GM19238 (cell line): ENCODE measurements around the gene IFT20.

ENCODE experiments used
- DNase-seq: peaks from one replicate; pipeline ENCODE4 v3.0.0; 2011; ENCODE audit warnings: low spot score; ENCODE audit not compliant: insufficient read length

The IFT20 gene

DNA sequence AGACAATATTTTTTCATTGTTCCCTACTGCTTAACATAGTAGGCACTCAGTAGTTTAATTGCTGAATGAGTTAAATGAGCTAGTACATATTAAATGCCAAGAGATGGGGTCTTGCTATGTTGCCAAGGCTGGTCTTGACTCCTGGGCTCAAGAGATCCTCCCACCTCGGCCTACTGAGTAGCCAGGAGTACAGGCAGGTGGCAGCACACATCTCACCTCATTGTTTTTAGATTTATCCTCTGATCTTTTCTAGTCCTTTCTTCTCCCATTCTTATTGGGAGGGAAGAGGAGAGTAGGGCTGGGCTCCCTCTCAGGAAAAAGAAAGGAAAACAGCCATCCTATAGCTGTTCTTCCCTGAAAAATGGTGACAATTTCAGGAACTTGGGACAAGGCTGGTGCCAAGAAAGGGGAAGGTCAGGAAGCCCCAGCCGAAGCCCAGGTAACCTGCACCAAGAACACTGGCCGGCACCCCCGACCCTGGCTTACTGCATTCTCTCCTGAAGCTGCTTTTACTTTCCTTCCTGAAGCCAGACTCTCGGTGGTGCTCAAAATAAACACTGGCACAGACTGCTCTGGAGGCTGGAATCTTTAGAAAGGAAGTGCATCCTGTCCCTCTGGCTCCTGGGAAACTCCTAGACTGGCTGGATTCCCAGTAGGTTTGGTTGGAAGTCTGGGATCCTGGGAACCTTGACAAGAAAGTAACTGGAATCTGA, 2.9 kb upstream of the IFT20 start:
- no peak for DNase-seq

DNA sequence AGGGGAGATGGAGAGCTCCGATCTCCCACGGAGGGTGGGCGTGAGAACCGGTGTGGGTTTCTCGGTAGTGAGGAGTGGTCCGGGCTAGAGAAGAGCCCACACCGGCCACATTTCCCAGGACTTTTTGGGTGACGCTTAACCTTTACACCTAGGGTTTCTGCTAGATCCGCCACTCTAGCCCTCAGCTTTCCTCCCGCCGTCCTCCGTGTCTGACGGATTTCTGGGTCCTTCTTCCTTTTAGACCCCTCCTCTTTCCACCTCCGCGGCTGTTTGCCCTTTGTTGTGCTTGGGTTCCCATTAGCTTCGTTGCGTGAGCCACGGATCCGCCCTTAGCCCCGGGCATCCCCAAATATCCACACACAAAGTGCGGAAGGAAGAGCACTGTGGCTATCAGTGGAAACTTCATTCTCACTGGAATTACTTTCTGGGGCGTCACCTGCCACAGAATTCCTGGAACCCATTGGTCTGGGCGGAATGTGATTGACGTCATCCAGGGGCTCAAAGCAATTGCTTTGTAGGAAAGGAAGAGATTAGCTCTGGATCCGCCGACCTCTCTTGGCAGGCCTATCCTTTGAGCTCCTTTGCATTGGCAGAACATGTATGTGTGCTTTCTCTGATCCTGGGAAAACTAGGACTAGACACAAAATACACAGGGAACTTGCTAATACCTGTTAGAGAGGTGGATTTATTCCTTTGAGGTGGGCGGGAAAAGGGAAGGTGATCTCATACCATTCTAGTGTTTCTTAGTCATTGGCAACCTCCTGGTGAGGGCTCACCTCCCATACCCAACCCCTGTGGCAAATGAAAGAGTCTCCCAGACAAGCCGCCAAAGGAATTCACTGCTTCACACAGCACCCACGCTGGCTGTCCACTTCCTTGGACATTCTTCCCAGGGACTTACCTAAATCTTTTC, 943 bp upstream of the IFT20 start:
- no peak for DNase-seq

DNA sequence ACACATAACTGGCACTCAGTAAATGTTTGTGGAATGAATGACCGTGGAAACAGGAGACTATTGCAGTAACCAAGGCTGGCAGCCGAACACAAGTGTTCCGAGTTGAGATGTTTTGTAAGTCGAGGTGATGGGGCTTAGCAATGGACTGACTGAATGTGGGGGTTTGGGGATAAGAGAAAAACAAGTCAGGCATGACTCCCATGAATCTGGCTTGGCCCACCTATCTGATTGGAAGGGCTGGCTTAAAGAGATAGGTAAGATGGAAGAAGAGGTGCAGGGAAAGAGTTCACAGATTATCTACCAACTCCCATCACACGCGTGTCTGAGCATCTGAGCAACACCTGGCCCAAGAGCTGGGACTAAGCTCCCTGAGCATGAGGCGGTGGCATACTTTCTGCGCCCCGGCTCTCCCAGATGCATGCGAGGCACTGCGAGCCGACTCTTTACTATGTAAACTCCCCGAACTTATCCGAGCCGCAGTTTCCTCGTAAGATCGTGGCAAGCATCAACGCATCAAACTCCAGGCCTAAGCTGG, 539 bp downstream of the IFT20 start:
- no peak for DNase-seq

DNA sequence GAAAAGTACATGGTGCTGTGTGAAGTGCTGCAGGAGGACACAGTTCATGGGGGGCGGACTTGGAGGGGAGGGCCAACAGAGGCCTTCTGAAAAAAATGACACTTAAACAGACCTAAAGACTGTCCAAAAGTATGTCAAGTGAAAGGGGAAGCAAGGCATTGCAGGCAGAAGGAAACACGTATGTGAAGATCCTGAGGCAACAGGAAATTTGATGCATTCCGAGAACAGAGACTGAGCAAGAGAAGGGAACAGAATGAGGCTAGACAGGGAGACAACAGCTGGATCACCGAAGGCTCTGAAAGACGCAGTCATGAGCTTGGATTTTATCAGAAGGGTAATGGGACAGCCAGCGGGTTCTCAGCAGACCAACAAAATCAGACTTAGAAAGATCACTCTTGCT, 1.1 kb downstream of the IFT20 start:
- no peak for DNase-seq

DNA sequence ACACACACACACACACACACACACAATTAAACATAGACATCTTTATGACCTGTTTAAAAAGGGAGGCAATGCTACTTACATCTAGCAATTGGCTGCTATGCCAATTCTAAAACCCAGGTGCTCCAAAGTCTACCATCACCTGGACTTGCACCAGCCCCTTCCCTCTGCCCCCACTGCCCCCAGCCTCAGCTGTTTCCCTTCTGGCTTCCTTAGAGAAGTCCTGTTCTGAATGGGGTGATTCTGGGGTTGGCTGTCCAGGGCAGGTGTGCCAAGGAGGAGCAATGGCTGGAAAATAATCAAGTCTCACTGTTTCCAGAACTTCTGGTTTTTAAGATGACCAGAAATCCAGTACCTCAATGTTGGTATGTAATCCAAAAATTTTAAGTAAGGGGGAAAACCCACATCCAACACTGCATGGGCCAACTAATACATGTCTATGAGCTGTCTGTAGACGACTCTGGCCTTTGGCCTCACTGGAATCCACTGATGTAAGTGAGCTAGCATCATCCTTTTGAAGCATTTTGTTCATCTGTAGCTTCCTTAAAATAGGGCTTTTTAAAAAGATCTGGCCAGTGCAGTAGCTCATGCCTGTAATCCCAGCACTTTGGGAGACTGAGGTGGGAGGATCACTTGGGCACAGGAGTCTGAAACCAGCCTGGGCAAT, 2.1 kb downstream of the IFT20 start:
- no peak for DNase-seq

DNA sequence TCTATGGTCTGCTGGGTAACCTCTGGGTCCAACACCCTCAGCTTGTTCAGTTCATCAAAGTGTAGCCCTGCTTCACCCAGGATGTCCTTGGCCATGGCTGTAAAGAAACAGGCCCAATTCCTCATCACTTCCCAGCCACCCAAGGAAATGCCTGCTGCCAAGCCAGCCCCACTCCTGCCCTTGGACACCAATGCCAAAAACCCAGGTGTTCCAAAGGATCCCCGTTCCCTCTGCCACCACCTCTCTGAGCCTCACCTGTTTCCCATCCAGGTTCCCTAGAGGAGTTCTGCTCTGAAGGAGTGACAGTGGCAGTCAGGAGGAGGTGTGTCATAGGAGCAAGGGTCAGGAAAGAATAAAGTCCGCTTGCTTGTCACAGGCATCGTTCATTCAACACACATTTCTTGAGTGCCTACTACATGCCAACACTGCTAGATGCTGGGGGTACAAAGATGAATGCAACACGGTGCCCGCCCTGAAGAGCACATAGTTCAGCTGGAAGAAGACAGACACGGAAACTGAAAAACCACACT, 3.3 kb downstream of the IFT20 start:
- DNase-seq = no peak

DNA sequence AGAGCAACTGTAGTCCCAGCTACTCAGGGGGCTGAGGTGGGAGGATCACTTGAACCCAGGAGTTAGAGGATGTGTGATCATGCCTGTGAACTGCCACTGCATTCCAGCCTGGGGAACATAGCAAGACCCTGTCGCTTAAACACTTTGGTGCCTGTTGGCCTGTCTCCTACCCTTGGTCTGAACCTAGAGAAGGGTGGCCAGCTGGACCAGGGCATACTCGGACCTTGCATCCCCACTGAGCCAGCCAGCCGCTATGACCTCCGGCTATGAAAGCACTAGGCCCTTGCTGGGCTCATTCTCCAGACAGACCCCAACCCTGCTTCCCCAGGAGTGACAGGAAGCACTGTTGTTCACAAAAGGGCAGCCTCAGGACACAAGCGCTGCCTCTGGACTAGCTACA, 4.6 kb downstream of the IFT20 start:
- no peak for DNase-seq

DNA sequence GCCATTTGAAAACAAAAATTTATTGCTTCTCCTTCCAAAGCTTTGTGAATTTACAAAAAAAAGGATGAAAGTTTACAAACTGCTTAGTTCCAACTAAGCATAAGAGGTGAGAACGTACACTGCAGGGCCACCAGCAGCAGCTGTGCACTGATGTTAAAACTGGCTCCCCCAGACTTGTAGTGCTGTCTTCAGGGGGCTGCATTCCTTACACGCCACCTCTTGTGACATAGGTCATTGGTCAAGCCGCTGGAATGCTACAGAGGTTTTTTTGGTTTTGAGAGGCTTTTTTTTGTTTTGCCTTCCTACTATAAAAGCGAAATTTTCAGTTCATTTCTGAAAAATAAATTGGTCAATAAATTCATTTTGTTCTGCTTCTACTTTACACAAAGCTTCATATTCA, 6.9 kb downstream of the IFT20 start:
- no peak for DNase-seq

DNA sequence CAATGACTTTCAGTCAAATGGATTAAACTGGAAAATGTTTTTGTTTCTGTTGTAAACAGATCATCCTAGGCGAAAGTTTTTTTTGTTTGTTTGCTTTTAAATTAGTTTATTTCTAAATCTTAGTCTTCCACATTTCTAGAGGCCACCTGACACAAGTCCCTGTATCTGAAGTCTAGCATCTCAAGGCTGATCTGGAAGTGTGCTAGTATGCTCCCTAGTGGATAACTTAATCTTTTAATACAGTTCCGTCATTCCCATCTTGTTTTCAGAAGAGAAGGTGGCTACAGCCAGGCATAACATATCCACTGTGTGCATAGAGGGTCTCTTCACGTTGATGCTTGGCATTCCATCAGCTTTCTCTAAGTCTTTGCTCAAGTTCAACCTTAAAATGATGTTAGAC, 7.6 kb downstream of the IFT20 start:
- DNase-seq = no peak

DNA sequence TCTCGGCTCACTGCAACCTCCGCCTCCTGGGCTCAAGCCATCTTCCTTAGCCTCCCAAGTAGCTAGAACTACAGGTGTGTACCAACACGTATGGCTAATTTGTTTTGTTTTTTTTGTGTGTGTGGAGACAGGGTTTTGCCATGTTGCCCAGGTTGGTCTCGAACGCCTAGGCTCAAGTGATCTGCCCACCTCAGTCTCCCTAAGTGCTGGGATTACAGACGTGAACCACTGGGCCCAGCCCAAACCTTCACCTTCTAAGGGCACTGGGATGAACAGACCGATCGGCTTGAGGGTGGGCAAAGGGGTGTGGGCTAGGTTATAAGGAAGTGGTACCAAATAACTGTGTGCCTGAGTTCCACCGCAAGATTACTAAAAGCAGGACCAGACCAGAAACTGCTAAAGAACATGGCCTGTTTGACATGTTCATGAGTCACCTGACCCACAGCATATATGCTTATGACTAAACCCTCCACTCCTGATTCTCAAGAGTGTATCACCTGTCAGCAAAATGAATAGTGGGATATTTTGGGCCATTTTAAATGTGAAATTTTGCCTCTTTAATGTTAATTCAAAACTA, 8.2 kb downstream of the IFT20 start:
- DNase-seq = no peak

DNA sequence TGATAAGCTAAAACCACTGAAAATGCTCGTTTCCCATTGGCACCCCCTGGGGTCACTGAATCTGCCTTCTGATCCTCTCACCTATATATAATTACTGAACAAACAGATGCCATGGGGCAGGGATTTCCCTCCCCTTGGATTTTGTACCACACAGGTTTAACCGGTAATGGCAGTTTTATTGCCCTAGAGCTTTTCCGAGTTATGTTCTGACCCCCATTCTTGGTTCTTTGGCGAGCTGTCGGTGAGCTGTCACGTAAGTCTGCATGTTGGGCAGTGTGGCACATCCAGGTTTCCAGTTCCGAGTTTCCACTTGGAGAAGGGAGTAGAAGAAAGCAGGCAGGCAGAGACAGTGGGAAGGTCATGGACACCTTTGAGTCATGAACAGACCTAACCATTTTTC, 9.2 kb downstream of the IFT20 start:
- DNase-seq = no peak

DNA sequence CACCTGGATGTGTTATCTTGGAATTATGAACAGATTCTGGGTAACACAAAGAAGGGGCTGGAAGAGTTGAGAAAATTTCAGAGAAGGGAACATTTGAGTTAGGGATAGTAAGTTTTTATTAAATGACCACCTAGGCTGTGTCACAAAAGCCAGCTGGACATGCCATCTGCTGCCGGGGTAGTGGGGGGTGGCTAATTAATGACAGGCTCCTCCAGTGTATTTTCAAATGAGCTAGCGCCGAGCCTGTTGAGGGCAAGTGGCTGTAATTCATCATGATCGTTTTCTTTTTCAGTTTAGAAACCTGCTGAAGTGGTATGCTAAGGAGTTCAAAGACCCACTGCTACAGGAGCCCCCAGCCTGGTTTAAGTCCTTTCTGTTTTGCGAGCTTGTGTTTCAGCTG, 10.1 kb downstream of the IFT20 start:
- DNase-seq = no peak

DNA sequence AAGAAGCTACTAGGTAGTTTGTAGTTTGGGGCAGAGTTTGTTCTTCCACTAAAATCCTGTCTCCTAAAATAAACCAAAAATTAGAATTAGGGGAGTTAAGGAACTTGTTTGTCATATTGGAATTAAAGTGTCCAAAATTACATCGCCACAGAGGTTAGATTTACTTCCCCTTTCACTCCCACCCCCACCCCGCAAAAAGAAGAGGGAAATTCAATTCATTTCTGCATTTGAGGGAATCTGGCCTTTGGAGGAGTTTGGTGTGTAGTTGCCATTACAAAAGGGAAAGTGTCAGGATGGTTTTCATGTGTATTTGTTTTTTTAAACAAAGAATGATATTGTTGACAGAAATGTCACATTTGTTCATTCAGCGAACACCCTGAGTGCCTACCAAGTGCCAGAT, 10.5 kb downstream of the IFT20 start:
- DNase-seq = no peak

DNA sequence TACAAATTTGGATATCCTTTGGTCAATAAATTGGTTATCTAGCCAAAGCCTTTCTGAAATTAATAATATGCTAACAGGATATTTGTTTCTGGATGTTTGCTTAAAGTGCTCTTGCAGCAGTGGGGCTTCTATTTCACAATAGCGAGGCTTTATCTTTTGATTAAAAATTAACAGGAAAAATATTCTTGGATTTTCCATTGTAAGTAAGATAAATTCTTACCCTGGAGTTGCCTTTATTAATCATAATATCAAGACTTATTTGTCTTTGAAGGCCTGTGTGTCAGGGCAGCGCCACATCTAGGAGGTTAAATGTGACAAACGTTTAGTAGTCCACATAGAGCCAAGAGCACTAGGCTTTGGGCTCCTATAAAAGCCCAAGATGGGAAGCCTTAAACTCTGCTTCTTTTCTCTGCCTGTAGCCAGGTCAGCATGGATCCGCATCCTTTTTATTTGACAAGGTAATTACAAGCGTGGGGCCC, 11.0 kb downstream of the IFT20 start:
- DNase-seq = no peak

DNA sequence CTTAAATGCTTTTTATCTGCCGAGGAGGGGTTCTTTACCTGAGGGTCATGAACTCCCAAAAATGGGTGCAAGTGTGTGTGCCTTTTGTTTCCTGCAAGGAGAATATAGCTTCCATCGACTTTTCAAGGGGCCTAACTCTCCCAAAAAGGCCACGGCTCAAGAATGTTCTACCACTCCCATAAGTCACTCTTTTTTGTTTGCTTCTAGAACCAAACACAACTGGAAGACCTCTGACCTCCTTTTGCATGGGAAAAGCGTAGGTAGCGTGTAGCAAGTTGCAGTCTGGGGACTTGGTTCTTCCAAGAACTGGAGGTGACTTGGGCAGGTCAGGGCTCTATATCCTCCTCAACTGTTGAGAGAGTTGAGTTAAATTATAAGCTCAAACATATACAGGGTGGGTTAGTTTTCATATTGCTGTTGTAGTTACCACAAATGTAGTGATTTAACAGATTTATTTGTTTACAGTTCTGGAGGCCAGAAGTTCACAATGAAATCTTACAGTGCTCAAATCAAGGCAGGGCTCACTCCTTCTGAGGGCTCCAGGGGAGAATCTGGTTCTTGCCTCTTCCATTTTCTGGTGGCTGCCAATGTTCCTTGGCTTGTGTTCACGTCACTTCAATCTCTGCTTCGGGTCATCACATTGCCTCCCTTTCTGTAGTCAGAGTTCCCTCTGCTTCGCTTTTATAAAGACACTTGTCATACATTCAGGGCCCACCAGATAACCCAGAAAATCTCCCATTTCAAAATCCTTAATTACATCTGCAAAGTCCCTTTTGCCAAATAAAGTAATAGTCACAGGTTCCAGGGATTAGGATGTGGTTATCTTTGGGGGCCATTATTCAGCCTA, 14.8 kb downstream of the IFT20 start:
- no peak for DNase-seq

DNA sequence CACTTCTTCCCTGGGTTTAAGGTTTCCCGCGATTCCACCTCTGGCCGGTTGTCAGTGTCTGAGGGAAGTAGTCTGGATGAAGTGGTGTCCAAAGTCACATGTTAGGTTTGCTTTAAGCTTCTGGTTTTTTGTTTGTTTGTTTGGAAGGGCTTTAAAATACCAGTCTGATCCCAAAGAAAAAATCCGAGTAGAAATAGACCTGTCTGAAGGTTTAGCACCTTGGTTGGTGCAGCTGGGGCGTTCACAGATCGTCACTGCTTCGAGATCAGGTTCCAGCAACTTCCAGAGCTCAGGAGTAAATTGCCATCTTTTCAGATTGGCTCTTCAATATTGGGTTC, 15.7 kb downstream of the IFT20 start:
- no peak for DNase-seq

DNA sequence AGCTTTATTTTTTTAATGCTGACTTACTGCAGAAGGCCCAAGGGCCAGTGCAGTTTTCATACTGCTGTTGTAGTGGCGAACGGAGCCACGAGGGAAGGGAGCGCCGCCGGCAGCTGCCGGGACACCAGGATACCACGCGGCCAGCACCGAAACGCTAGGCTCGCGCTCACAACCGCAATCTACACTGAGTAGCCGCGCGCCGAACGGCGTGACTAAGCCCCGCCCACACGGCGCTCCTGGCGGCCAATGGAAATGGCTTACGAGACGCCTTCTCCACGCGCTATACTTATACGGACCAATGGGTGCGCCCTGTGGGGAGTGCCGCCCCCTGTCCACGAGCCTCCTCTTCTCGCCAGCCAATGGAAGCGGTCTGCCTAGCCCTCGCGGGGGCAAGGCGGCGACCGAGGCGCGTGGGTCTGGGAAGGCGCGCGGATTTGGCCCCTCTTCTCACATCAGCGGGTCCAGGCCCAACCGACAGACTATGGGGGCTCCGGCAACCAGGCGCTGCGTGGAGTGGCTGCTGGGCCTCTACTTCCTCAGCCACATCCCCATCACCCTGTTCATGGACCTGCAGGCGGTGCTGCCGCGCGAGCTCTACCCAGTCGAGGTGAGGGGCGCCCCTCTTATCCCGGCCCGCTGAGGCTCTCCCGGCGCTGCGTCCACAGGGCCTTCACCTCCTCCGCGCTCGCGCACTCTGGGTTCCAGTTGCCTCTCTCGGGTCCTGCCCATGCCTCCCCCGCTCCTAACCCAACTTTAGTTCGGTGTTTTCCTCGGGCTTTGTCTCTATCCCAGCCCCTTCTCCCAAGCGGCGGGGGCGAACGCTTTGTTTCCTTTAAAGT, 16.3 kb downstream of the IFT20 start, which contains the start of gene TMEM97:
TSS of gene TMEM97 (plus strand) at position 442 of the 839 bp plus-strand sequence. CDS start at position 482, 40 bp downstream.
- DNase-seq = peak; percentile 91

DNA sequence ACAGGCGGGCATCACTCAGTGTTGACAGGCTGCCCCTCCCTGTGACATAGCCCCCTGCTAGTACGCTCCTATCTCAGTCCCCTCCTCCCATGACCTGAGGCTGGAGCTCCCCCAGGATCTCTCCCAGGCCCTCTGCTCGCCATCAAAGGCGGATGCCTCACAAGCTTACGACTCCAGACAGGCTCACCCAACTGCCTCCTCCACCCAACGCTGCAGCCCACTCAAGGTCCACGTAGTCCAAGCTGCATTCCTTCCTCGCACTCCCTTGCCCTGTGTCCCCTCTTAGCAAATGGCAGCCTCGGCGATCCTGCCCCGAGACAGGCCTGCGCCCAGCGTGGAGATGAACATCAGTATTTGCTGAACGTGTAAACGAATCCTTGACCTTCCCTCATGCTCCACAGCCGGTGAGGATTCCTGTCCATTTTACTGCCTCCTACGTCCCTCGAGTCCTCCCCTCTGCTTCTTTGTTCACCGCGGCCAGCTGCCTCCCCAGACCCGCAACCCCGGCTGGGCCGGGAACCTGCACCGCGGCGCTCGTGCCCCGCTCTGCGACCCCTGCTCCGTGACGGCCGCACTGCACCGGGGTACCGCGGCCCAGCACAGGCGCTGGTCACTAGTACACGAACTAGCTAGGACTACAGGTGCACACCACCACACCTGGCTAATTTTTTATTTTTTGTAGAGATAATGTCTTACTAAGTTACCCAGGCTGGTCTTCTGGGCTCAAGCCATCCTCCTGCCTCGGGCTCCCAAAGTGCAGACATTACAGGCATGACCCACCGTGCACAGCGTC, 17.1 kb downstream of the IFT20 start:
- DNase-seq = no peak
